Measurements from ENCODE around the gene RANBP1.
"Not testable (repeated sequence)": the region's sequence is repeated elsewhere in the genome, so short reads cannot be mapped to it uniquely, and the experiment has no call there.

RANBP1 gene

GRCh38 chr22:20115691-20116375 lies at the start of gene RANBP1:
TSS of gene RANBP1 (plus strand) at chr22:20116104. CDS start at chr22:20116185, 81 bp downstream.
- no peak for DNase-seq

GRCh38 chr22:20066617-20067383 lies 49.1 kb upstream of the RANBP1 start:
- no peak for DNase-seq

- DNase-seq, result not testable (repeated sequence)
Measured at GRCh38 chr22:20067384-20067682, 48.6 kb upstream of the RANBP1 start.

- DNase-seq, result no peak
Measured at GRCh38 chr22:20068640-20069039, 47.3 kb upstream of the RANBP1 start.

- DNase-seq, result no peak
Measured at GRCh38 chr22:20069331-20070042, 46.4 kb upstream of the RANBP1 start.

- no peak for DNase-seq
Measured at GRCh38 chr22:20071524-20071972, 44.4 kb upstream of the RANBP1 start.

GRCh38 chr22:20076627-20077172 lies 39.2 kb upstream of the RANBP1 start:
- no peak for DNase-seq

- DNase-seq, result peak; percentile 97
Measured at GRCh38 chr22:20079745-20080444, 36.0 kb upstream of the RANBP1 start, which contains the start of gene DGCR8. TSS of gene DGCR8 (plus strand) at chr22:20080241. CDS start at chr22:20085964, 5,723 bp downstream.

GRCh38 chr22:20080445-20080775 lies 35.5 kb upstream of the RANBP1 start:
- DNase-seq, result peak; percentile 58

GRCh38 chr22:20080776-20081654 lies 34.9 kb upstream of the RANBP1 start:
- DNase-seq, result peak; percentile 65

- DNase-seq, result no peak
Measured at GRCh38 chr22:20083157-20083890, 32.6 kb upstream of the RANBP1 start.

- no peak for DNase-seq
Measured at GRCh38 chr22:20083891-20084546, 31.9 kb upstream of the RANBP1 start.

GRCh38 chr22:20084547-20085413 lies 31.1 kb upstream of the RANBP1 start:
- DNase-seq, result peak; percentile 4

- DNase-seq, result no peak
Measured at GRCh38 chr22:20085651-20086050, 30.3 kb upstream of the RANBP1 start.

GRCh38 chr22:20086101-20086599 lies 29.8 kb upstream of the RANBP1 start:
- DNase-seq, result no peak

GRCh38 chr22:20086763-20087162 lies 29.1 kb upstream of the RANBP1 start:
- DNase-seq, result no peak

- no peak for DNase-seq
Measured at GRCh38 chr22:20087319-20088262, 28.3 kb upstream of the RANBP1 start.

GRCh38 chr22:20088263-20088648 lies 27.6 kb upstream of the RANBP1 start:
- no peak for DNase-seq

Data from fibroblast of skin of right biceps (primary cell).